NCI-H1092 treated with DMSO at 0.1 percent for 48 hours (cell line): ENCODE results near the gene ARHGAP26.

Source experiments
- DNase-seq: peaks from one replicate; lab custom pipeline; 2025; lab: John Stamatoyannopoulos, UW

The ARHGAP26 gene

GRCh38 chr5:143139585-143139984 is 369.4 kb downstream of the ARHGAP26 start:
- no peak for DNase-seq

GRCh38 chr5:143140492-143141203 is 370.5 kb downstream of the ARHGAP26 start:
- peak; percentile 63 for DNase-seq

- no peak for DNase-seq
Observed at GRCh38 chr5:143141652-143142051, 371.5 kb downstream of the ARHGAP26 start.

GRCh38 chr5:143142596-143143435 is 372.6 kb downstream of the ARHGAP26 start:
- peak; percentile 48 for DNase-seq

- no peak for DNase-seq
Observed at GRCh38 chr5:143143973-143144372, 373.8 kb downstream of the ARHGAP26 start.

- DNase-seq, result no peak
Observed at GRCh38 chr5:143145243-143146160, 375.3 kb downstream of the ARHGAP26 start.

GRCh38 chr5:143146161-143146560 is 376.0 kb downstream of the ARHGAP26 start:
- no peak for DNase-seq

GRCh38 chr5:143147383-143147782 is 377.2 kb downstream of the ARHGAP26 start:
- DNase-seq, result no peak

- DNase-seq, result no peak
Observed at GRCh38 chr5:143147902-143148301, 377.7 kb downstream of the ARHGAP26 start.

GRCh38 chr5:143148771-143149170 is 378.6 kb downstream of the ARHGAP26 start:
- DNase-seq, result no peak

GRCh38 chr5:143149759-143150158 is 379.6 kb downstream of the ARHGAP26 start:
- DNase-seq, result no peak

- no peak for DNase-seq
Observed at GRCh38 chr5:143151056-143151700, 381.0 kb downstream of the ARHGAP26 start.

- no peak for DNase-seq
Observed at GRCh38 chr5:143152445-143152844, 382.3 kb downstream of the ARHGAP26 start.

- DNase-seq, result no peak
Observed at GRCh38 chr5:143153332-143154119, 383.3 kb downstream of the ARHGAP26 start.

GRCh38 chr5:143154510-143155370 is 384.6 kb downstream of the ARHGAP26 start:
- no peak for DNase-seq

GRCh38 chr5:143155455-143155854 is 385.3 kb downstream of the ARHGAP26 start:
- DNase-seq, result no peak

GRCh38 chr5:143156086-143156485 is 385.9 kb downstream of the ARHGAP26 start:
- no peak for DNase-seq

- no peak for DNase-seq
Observed at GRCh38 chr5:143156572-143156971, 386.4 kb downstream of the ARHGAP26 start.

- DNase-seq, result no peak
Observed at GRCh38 chr5:143159031-143159430, 388.9 kb downstream of the ARHGAP26 start.
